SK-N-SH (cell line): ENCODE results near the gene SMO. TPM values are rescaled to one million over a fixed set of nuclear protein-coding genes. Genes with fewer than 3 reads are reported as not detected.

ENCODE experiments used
- CTCF ChIA-PET: fragments of 300-600, 350-600 bp; formaldehyde crosslinking; extraction: SDS; loops from one replicate; lab custom pipeline; 2021; lab: Yijun Ruan, JAX
- POLR2A ChIA-PET: fragments of 350-600 bp; sonication (Branson Sonifier 250); formaldehyde crosslinking; extraction: SDS; loops from one replicate; lab custom pipeline; 2020; ENCODE audit warnings: antibody characterized with exemption, inconsistent platforms; lab: Yijun Ruan, JAX
- DNase-seq: peaks from one replicate; pipeline ENCODE4 v3.0.0; 2012
- H2AFZ ChIP-seq: fragments of 200-600 bp; sonication (generic); 2 replicates; pipeline ENCODE4 v1.8.1; 2016; ENCODE audit warnings: antibody characterized with exemption, mild to moderate bottlenecking, low read depth
- H3F3A ChIP-seq: fragments of 200-600 bp; sonication (generic); replicated peaks from 2 replicates; pipeline ENCODE3; 2016; ENCODE audit warnings: antibody characterized with exemption, mild to moderate bottlenecking; ENCODE audit not compliant: insufficient read depth
- H3K27ac ChIP-seq, 2 experiments: fragments of 200-500 bp in 1 of 2; fragments of 200-600 bp in 1 of 2; sonication (Bioruptor generic) in 1 of 2; sonication (generic), shearing (Covaris generic) in 1 of 2; 2 replicates each; pipeline versions ENCODE4 v1.5.1 to v1.6.1; 2014 to 2016; ENCODE audit warnings: low read depth in 2 of 2, inconsistent platforms in 1 of 2, low read length in 1 of 2, mild to moderate bottlenecking in 1 of 2, mixed read lengths in 1 of 2
- H3K27me3 ChIP-seq: fragments of 200-600 bp; sonication (generic), shearing (Covaris generic); 2 replicates; pipeline ENCODE4 v1.6.1; 2016; ENCODE audit warnings: mixed run types; ENCODE audit not compliant: insufficient read depth
- H3K36me3 ChIP-seq, 2 experiments: fragments of 200-500 bp in 1 of 2; fragments of 200-600 bp in 1 of 2; sonication (Bioruptor generic) in 1 of 2; sonication (generic) in 1 of 2; replicated peaks in 1 of 2; 2 replicates each; pipeline versions ENCODE3 to v1.5.1; 2014 to 2016; ENCODE audit warnings: low read length in 1 of 2, mild to moderate bottlenecking in 1 of 2; ENCODE audit not compliant: insufficient read depth in 2 of 2, control insufficient read depth in 1 of 2
- H3K4me1 ChIP-seq, 2 experiments: fragments of 200-500 bp in 1 of 2; fragments of 200-600 bp in 1 of 2; sonication (Bioruptor generic) in 1 of 2; sonication (generic), shearing (Covaris generic) in 1 of 2; 2 replicates each; pipeline versions ENCODE4 v1.5.1 to v1.6.1; 2014 to 2016; ENCODE audit warnings: low read depth in 1 of 2, low read length in 1 of 2, mixed run types in 1 of 2; ENCODE audit not compliant: insufficient read depth in 2 of 2, control insufficient read depth in 1 of 2
- H3K4me2 ChIP-seq: fragments of 200-600 bp; sonication (generic), shearing (Covaris generic); 2 replicates; pipeline ENCODE4 v1.6.1; 2017; ENCODE audit warnings: mixed run types
- H3K4me3 ChIP-seq, 2 experiments: fragments of 200-500 bp in 1 of 2; fragments of 200-600 bp in 1 of 2; sonication (Bioruptor generic) in 1 of 2; sonication (generic), shearing (Covaris generic) in 1 of 2; 2 replicates each; pipeline versions ENCODE4 v1.5.1 to v1.8.1; 2014 to 2016; ENCODE audit warnings: low read depth in 2 of 2, inconsistent platforms in 1 of 2, low read length in 1 of 2, mild to moderate bottlenecking in 1 of 2, mixed read lengths in 1 of 2, moderate library complexity in 1 of 2
- H3K79me2 ChIP-seq: fragments of 200-600 bp; sonication (generic); 2 replicates; pipeline ENCODE4 v1.8.1; 2017; ENCODE audit warnings: mild to moderate bottlenecking; ENCODE audit not compliant: insufficient read depth
- H3K9ac ChIP-seq: fragments of 200-600 bp; sonication (generic); 2 replicates; pipeline ENCODE4 v1.6.1; 2017; ENCODE audit warnings: mixed run types
- H3K9me2 ChIP-seq: fragments of 200-600 bp; sonication (generic); 2 replicates; pipeline ENCODE4 v1.6.1; 2017; ENCODE audit warnings: mixed run types
- H3K9me3 ChIP-seq: fragments of 200-600 bp; sonication (generic); 2 replicates; pipeline ENCODE4 v1.6.1; 2017; ENCODE audit warnings: mixed run types, mild to moderate bottlenecking, moderate library complexity
- H4K20me1 ChIP-seq: fragments of 200-600 bp; sonication (generic); 2 replicates; pipeline ENCODE4 v1.6.1; 2017; ENCODE audit warnings: mild to moderate bottlenecking, mixed run types; ENCODE audit not compliant: insufficient read depth
- EP300 ChIP-seq, 2 experiments: IDR thresholded peaks; 2 replicates each; pipeline versions ENCODE4 v1.4.0 to v1.6.1; 2012; ENCODE audit warnings: borderline replicate concordance in 1 of 2, low read depth in 1 of 2, low read length in 1 of 2
- FOSL2 ChIP-seq: IDR thresholded peaks from 2 replicates; pipeline ENCODE4 v1.4.0; 2012; ENCODE audit warnings: low read depth, mild to moderate bottlenecking, moderate library complexity, borderline replicate concordance
- FOXJ3 ChIP-seq: sonication (generic); formaldehyde crosslinking; IDR thresholded peaks from 2 replicates; pipeline ENCODE4 v1.5.1; 2020; ENCODE audit warnings: mild to moderate bottlenecking, missing genetic modification reagents
- JUND ChIP-seq: IDR thresholded peaks from 2 replicates; pipeline ENCODE4 v1.4.0; 2012
- MXI1 ChIP-seq: IDR thresholded peaks from 2 replicates; pipeline ENCODE4 v1.6.1; 2012; ENCODE audit warnings: mild to moderate bottlenecking, low read depth, low read length, improper control_type of control experiment
- RAD21 ChIP-seq: IDR thresholded peaks from 2 replicates; pipeline ENCODE4 v1.6.1; 2012; ENCODE audit warnings: mild to moderate bottlenecking, low read length
- RFX5 ChIP-seq: IDR thresholded peaks from 2 replicates; pipeline ENCODE4 v1.6.1; 2012; ENCODE audit warnings: mild to moderate bottlenecking, improper control_type of control experiment, low read length
- TCF12 ChIP-seq: IDR thresholded peaks from 2 replicates; pipeline ENCODE4 v1.4.0; 2012
- YY1 ChIP-seq: IDR thresholded peaks from 2 replicates; pipeline ENCODE4 v1.4.0; 2012; ENCODE audit warnings: low read depth, mild to moderate bottlenecking
- WGBS: methylation state at CpG from one replicate; pipeline ENCODE4 v1.1.6; 2017; ENCODE audit warnings: low lambda C conversion rate; 5-methylcytosine and 5-hydroxymethylcytosine counted together
- polyA plus RNA-seq, 3 experiments: library from polyadenylated mRNA; depleted of rRNA; stranded (reverse); fragments of >200 nt; gene quantifications; 2 replicates each; pipeline ENCODE4 v1.2.3, GENCODE V29; 2012
- TF ChIP-seq, protein P1 (sequence below): fragments of 150-350 bp; IDR thresholded peaks from 2 replicates; pipeline ENCODE4 v1.6.1; 2017; ENCODE audit warnings: antibody characterized with exemption, low read length, low read depth, borderline replicate concordance
- TF ChIP-seq, protein P2 (sequence below): IDR thresholded peaks from 2 replicates; pipeline ENCODE4 v1.4.0; 2012; ENCODE audit warnings: low read depth
- TF ChIP-seq, protein P3 (sequence below): IDR thresholded peaks from 2 replicates; pipeline ENCODE4 v1.6.1; 2012; ENCODE audit warnings: mild to moderate bottlenecking, low read depth, low read length, moderate library complexity
- TF ChIP-seq, protein P4 (sequence below): fragments of 150-350 bp; IDR thresholded peaks from 2 replicates; pipeline ENCODE4 v1.6.1; 2016; ENCODE audit warnings: mild to moderate bottlenecking, low read depth, low read length
- TF ChIP-seq, protein P5 (sequence below): fragments of 200-600 bp; sonication (generic); IDR thresholded peaks from 2 replicates; pipeline ENCODE4 v1.6.1; 2017; ENCODE audit warnings: antibody characterized with exemption, mild to moderate bottlenecking, moderate library complexity
- TF ChIP-seq, protein P6 (sequence below): IDR thresholded peaks from 2 replicates; pipeline ENCODE4 v1.4.0; 2012; ENCODE audit warnings: low read depth, borderline replicate concordance

The SMO gene
- polyA plus RNA-seq, 1 of the 3 experiments (the other 2 are of a cell fraction), result 37.0 TPM

DNA sequence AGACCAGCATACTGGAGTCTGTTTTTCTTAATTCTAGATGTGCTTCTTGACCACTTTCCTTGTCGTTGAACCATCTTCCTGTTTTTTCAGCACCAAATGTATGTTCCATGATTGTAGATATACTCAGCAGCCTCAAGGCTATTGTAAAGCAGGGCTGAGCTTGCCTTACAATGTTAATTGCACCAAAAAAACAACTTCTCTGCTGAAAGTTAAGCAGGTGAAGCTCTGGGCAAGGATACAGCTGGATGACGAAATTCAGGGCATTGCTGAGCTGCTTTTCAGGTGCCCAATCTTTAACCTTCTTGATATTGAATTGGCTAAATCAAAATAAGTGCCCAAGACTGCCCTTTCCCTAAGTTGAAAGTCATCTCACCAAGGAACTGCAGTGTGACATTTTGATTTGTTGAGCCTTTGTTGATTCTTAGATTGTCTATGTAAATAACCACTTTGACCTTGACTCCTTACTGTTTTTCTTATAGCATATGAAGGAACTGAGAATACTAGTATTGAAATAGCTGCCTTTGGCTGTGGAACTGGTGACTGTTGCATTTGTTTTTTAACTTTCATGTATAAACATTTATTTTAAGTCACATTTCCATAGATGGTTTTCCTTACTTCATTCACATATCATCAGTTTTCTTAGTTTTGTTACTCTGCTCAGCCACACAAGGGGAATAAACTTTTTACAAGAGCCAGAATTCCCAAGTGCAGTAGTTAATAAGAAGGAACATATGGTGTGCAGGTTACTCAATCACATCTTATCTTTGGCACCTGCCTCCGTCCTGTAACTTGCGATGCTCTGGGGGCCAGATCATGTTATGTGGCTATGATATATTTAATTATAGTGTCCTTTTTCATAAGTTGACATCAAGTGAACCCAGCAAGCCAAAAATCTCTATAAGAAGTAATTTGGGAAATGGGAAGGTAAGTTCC, 39.5 kb downstream of the SMO start:
- no peak overlapping the region for H3K9ac ChIP-seq
- no peak for DNase-seq
- WGBS, result 85% methylated on average over 4 of the region's 4 CpGs
- H3K9me3 ChIP-seq, result no peaks in the 10 kb centered on the region
- H3K9me2 ChIP-seq, result no peaks in the 10 kb centered on the region
- H3K27me3 ChIP-seq, result no peaks in the 10 kb centered on the region
- TF ChIP-seq JUND (no peak), TCF12 (no peak), EP300 (IDR thresholded peaks at IDR 0.05; ENCODE audit: borderline replicate concordance in 1 of 2, low read depth in 1 of 2, low read length in 1 of 2) (peak in 1 of 2 experiments; percentile 16; a peak in 1 of 4 replicates)
- TF ChIP-seq, protein P1, sequence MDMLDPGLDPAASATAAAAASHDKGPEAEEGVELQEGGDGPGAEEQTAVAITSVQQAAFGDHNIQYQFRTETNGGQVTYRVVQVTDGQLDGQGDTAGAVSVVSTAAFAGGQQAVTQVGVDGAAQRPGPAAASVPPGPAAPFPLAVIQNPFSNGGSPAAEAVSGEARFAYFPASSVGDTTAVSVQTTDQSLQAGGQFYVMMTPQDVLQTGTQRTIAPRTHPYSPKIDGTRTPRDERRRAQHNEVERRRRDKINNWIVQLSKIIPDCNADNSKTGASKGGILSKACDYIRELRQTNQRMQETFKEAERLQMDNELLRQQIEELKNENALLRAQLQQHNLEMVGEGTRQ, result no peak
- TF ChIP-seq, protein P2, sequence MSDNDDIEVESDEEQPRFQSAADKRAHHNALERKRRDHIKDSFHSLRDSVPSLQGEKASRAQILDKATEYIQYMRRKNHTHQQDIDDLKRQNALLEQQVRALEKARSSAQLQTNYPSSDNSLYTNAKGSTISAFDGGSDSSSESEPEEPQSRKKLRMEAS, result no peak
- ChIA-PET CTCF (interaction anchor here (0.8 to 10.2 kb wide), 8 partner anchors 10 to 417 kb away, joined by 3 to 121 read pairs (median 5); no protein-coding TSS in a partner anchor), POLR2A (no interaction called here)
- peaks cover 28% of the 10 kb centered on the region for H3K79me2 ChIP-seq
- H3F3A ChIP-seq, result peaks cover 7% of the 10 kb centered on the region
- no peak overlapping the region for H3K27ac ChIP-seq
- H3K4me1 ChIP-seq, result peaks cover 0 to 6% of the 10 kb centered on the region in 2 experiments; a peak in 3 of 4 replicates
- H2AFZ ChIP-seq, result no peak overlapping the region
- no peaks in the 10 kb centered on the region for H3K36me3 ChIP-seq
- H3K4me3 ChIP-seq, result no peak overlapping the region
- no peaks in the 10 kb centered on the region for H4K20me1 ChIP-seq
- no peak overlapping the region for H3K4me2 ChIP-seq

DNA sequence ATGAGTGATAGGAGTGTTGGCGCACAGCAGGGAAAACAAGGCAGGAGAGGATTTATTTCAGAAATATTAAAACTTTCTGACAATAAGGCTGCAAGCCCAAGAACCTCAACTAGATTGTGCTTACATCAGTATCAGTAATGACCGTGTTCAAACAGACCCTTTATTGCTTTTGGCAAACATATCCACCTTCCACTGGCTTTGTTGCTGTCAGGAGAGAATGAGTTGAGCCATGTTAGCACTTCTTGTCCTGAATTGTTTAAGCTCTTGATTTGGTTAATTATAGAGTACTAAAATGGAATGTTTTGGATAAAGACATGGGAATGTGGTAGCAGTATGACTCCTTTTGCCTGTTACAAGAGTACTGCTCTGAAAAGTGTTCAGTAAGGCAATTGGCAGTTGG, 40.2 kb downstream of the SMO start:
- no peaks in the 10 kb centered on the region for H3K36me3 ChIP-seq
- no peak overlapping the region for H3K4me3 ChIP-seq
- H3F3A ChIP-seq, result peaks cover 6% of the 10 kb centered on the region
- no peak overlapping the region for H3K4me2 ChIP-seq
- H3K27me3 ChIP-seq, result no peaks in the 10 kb centered on the region
- no peaks in the 10 kb centered on the region for H3K9me3 ChIP-seq
- peaks cover 0 to 6% of the 10 kb centered on the region in 2 experiments; a peak in 3 of 4 replicates for H3K4me1 ChIP-seq
- POLR2A ChIA-PET, result no interaction called here
- H4K20me1 ChIP-seq, result no peaks in the 10 kb centered on the region
- CTCF ChIA-PET, result interaction anchor here (0.8 to 10.2 kb wide), 8 partner anchors 10 to 416 kb away, joined by 3 to 121 read pairs (median 5); no protein-coding TSS in a partner anchor
- no peak overlapping the region for H2AFZ ChIP-seq
- H3K27ac ChIP-seq, result no peak overlapping the region
- H3K79me2 ChIP-seq, result peaks cover 31% of the 10 kb centered on the region
- H3K9me2 ChIP-seq, result no peaks in the 10 kb centered on the region
- 94% methylated on average over 2 of the region's 2 CpGs for WGBS
- DNase-seq, result no peak
- H3K9ac ChIP-seq, result no peak overlapping the region
- no peak for TF ChIP-seq RAD21
- TF ChIP-seq, protein P3, sequence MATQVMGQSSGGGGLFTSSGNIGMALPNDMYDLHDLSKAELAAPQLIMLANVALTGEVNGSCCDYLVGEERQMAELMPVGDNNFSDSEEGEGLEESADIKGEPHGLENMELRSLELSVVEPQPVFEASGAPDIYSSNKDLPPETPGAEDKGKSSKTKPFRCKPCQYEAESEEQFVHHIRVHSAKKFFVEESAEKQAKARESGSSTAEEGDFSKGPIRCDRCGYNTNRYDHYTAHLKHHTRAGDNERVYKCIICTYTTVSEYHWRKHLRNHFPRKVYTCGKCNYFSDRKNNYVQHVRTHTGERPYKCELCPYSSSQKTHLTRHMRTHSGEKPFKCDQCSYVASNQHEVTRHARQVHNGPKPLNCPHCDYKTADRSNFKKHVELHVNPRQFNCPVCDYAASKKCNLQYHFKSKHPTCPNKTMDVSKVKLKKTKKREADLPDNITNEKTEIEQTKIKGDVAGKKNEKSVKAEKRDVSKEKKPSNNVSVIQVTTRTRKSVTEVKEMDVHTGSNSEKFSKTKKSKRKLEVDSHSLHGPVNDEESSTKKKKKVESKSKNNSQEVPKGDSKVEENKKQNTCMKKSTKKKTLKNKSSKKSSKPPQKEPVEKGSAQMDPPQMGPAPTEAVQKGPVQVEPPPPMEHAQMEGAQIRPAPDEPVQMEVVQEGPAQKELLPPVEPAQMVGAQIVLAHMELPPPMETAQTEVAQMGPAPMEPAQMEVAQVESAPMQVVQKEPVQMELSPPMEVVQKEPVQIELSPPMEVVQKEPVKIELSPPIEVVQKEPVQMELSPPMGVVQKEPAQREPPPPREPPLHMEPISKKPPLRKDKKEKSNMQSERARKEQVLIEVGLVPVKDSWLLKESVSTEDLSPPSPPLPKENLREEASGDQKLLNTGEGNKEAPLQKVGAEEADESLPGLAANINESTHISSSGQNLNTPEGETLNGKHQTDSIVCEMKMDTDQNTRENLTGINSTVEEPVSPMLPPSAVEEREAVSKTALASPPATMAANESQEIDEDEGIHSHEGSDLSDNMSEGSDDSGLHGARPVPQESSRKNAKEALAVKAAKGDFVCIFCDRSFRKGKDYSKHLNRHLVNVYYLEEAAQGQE, result no peak
- TF ChIP-seq RFX5, result no peak
- TF ChIP-seq, protein P4, sequence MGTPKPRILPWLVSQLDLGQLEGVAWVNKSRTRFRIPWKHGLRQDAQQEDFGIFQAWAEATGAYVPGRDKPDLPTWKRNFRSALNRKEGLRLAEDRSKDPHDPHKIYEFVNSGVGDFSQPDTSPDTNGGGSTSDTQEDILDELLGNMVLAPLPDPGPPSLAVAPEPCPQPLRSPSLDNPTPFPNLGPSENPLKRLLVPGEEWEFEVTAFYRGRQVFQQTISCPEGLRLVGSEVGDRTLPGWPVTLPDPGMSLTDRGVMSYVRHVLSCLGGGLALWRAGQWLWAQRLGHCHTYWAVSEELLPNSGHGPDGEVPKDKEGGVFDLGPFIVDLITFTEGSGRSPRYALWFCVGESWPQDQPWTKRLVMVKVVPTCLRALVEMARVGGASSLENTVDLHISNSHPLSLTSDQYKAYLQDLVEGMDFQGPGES, result no peak
- TF ChIP-seq FOXJ3, result no peak
- TF ChIP-seq, protein P5, sequence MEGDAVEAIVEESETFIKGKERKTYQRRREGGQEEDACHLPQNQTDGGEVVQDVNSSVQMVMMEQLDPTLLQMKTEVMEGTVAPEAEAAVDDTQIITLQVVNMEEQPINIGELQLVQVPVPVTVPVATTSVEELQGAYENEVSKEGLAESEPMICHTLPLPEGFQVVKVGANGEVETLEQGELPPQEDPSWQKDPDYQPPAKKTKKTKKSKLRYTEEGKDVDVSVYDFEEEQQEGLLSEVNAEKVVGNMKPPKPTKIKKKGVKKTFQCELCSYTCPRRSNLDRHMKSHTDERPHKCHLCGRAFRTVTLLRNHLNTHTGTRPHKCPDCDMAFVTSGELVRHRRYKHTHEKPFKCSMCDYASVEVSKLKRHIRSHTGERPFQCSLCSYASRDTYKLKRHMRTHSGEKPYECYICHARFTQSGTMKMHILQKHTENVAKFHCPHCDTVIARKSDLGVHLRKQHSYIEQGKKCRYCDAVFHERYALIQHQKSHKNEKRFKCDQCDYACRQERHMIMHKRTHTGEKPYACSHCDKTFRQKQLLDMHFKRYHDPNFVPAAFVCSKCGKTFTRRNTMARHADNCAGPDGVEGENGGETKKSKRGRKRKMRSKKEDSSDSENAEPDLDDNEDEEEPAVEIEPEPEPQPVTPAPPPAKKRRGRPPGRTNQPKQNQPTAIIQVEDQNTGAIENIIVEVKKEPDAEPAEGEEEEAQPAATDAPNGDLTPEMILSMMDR, result no peak
- no peak for TF ChIP-seq YY1
- TF ChIP-seq, protein P1, result no peak
- TF ChIP-seq FOSL2, result no peak
- TF ChIP-seq, protein P6, sequence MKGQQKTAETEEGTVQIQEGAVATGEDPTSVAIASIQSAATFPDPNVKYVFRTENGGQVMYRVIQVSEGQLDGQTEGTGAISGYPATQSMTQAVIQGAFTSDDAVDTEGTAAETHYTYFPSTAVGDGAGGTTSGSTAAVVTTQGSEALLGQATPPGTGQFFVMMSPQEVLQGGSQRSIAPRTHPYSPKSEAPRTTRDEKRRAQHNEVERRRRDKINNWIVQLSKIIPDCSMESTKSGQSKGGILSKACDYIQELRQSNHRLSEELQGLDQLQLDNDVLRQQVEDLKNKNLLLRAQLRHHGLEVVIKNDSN, result no peak
- no peak for TF ChIP-seq MXI1
